Subcutaneous abdominal adipose tissue (tissue), 5 donors: ENCODE measurements around the gene SIX4.
"Not testable (repeated sequence)": the region's sequence is repeated elsewhere in the genome, so short reads cannot be mapped to it uniquely, and the experiment has no call there.

Experiments
- H3K27ac ChIP-seq: one replicate; pipeline ENCODE4 v1.7.0; 2013; ENCODE audit warnings: low read depth, mild to moderate bottlenecking, inconsistent platforms, low read length, moderate library complexity
- H3K27me3 ChIP-seq, 5 donors: one replicate each; pipeline ENCODE4 v1.7.0; 2013; ENCODE audit warnings: low read length in 5 of 5, inconsistent platforms in 1 of 5; ENCODE audit not compliant: control insufficient read depth in 5 of 5, insufficient read depth in 4 of 5
- H3K36me3 ChIP-seq, 5 donors: one replicate each; pipeline ENCODE4 v1.7.0; 2013; ENCODE audit warnings: low read length in 5 of 5; ENCODE audit not compliant: control insufficient read depth in 5 of 5, insufficient read depth in 5 of 5
- H3K4me1 ChIP-seq, 5 donors: one replicate each; pipeline ENCODE4 v1.7.0; 2013; ENCODE audit warnings: low read length in 5 of 5, mild to moderate bottlenecking in 3 of 5, moderate library complexity in 1 of 5; ENCODE audit not compliant: control insufficient read depth in 5 of 5, insufficient read depth in 5 of 5
- H3K4me3 ChIP-seq, 5 donors: one replicate each; pipeline ENCODE4 v1.7.0; 2013; ENCODE audit warnings: low read length in 5 of 5, low read depth in 1 of 5
- H3K9ac ChIP-seq, 5 donors: one replicate each; pipeline ENCODE4 v1.7.0; 2013; ENCODE audit warnings: low read length in 5 of 5, mild to moderate bottlenecking in 4 of 5, moderate library complexity in 3 of 5
- H3K9me3 ChIP-seq, 5 donors: one replicate each; pipeline ENCODE4 v1.7.0; 2013; ENCODE audit warnings: low read length in 5 of 5; ENCODE audit not compliant: control insufficient read depth in 5 of 5
- donor health status: healthy.
- donor health status: healthy.
- donor health status: healthy.
- donor health status: healthy.
- donor health status: healthy.

SIX4 gene

GRCh38 chr14:60753264-60754119 lies 29.3 kb upstream of the SIX4 start:
- H3K27ac ChIP-seq = no peak overlapping the region
- H3K4me3 ChIP-seq = no peak overlapping the region
- H3K9me3 ChIP-seq = no peaks in the 10 kb centered on the region
- no peak overlapping the region for H3K9ac ChIP-seq
- no peaks in the 10 kb centered on the region for H3K27me3 ChIP-seq
- H3K36me3 ChIP-seq = no peaks in the 10 kb centered on the region
- peaks cover 0 to 14% (median 10%) of the 10 kb centered on the region in 5 donors for H3K4me1 ChIP-seq

- no peaks in the 10 kb centered on the region for H3K4me1 ChIP-seq
- H3K27me3 ChIP-seq = no peaks in the 10 kb centered on the region
- H3K36me3 ChIP-seq = no peaks in the 10 kb centered on the region
- no peak overlapping the region for H3K27ac ChIP-seq
- H3K9me3 ChIP-seq = peaks cover 0 to 4% (median 0%) of the 10 kb centered on the region in 5 donors
- H3K9ac ChIP-seq = no peak overlapping the region
- H3K4me3 ChIP-seq = no peak overlapping the region
Observed at GRCh38 chr14:60744566-60744965, 20.4 kb upstream of the SIX4 start.

GRCh38 chr14:60738843-60739508 lies 14.8 kb upstream of the SIX4 start:
- Histone ChIP-seq H3K9ac (no peak overlapping the region), H3K36me3 (no peaks in the 10 kb centered on the region), H3K9me3 (peaks cover 0 to 4% (median 0%) of the 10 kb centered on the region in 5 donors), H3K27me3 (no peaks in the 10 kb centered on the region), H3K4me3 (no peak overlapping the region), H3K27ac (no peak overlapping the region), H3K4me1 (peaks cover 3 to 36% (median 24%) of the 10 kb centered on the region in 5 donors)

- Histone ChIP-seq H3K4me3 (no peak overlapping the region), H3K9me3 (no peaks in the 10 kb centered on the region), H3K27ac (peak overlapping the region; percentile 89), H3K36me3 (no peaks in the 10 kb centered on the region), H3K9ac (peak overlapping the region in 3 of 5 donors; percentile 4 to 97 (median 77)), H3K4me1 (peaks cover 3 to 36% (median 24%) of the 10 kb centered on the region in 5 donors), H3K27me3 (no peaks in the 10 kb centered on the region)
Observed at GRCh38 chr14:60736494-60736893, 12.3 kb upstream of the SIX4 start.

- H3K36me3 ChIP-seq = no peaks in the 10 kb centered on the region
- H3K27ac ChIP-seq = peak overlapping the region; percentile 89
- H3K9me3 ChIP-seq = no peaks in the 10 kb centered on the region
- peaks cover 3 to 36% (median 24%) of the 10 kb centered on the region in 5 donors for H3K4me1 ChIP-seq
- H3K4me3 ChIP-seq = peak overlapping the region; percentile 76 to 100 (median 99)
- H3K27me3 ChIP-seq = no peaks in the 10 kb centered on the region
- H3K9ac ChIP-seq = peak overlapping the region; percentile 77 to 100 (median 97)
Observed at GRCh38 chr14:60735416-60735815, 11.3 kb upstream of the SIX4 start.

- peak within 1 kb of the TSS; percentile 89 for H3K27ac ChIP-seq
- H3K4me1 ChIP-seq = peaks cover 3 to 36% (median 24%) of the 10 kb centered on the region in 5 donors
Observed at GRCh38 chr14:60734465-60735242, 10.5 kb upstream of the SIX4 start, which contains the start of gene MNAT1. Gene MNAT1, plus strand, starts transcription at chr14:60734761. Its CDS starts 102 bp downstream, at chr14:60734863.

GRCh38 chr14:60732840-60733483 lies 8.8 kb upstream of the SIX4 start:
- Histone ChIP-seq H3K27ac (no peak overlapping the region), H3K4me3 (no peak overlapping the region), H3K9ac (no peak overlapping the region), H3K27me3 (peaks cover 0 to 2% (median 0%) of the 10 kb centered on the region in 5 donors), H3K36me3 (no peaks in the 10 kb centered on the region), H3K9me3 (no peaks in the 10 kb centered on the region), H3K4me1 (peaks cover 3 to 29% (median 20%) of the 10 kb centered on the region in 5 donors)

More at GRCh38 chr14:60734465-60735242, 10.5 kb upstream of the SIX4 start, which contains the start of gene MNAT1:
- Histone ChIP-seq H3K9me3 (no peaks in the 10 kb centered on the region), H3K36me3 (no peaks in the 10 kb centered on the region), H3K9ac (peak within 1 kb of the TSS; percentile 77 to 100 (median 97)), H3K27me3 (peaks cover 0 to under 1% (median 0%) of the 10 kb centered on the region in 5 donors), H3K4me3 (peak within 1 kb of the TSS; percentile 76 to 100 (median 99))

GRCh38 chr14:60731291-60731690 lies 7.1 kb upstream of the SIX4 start:
- H3K27me3 ChIP-seq, H3K9me3 ChIP-seq, H3K27ac ChIP-seq, H3K4me3 ChIP-seq, H3K36me3 ChIP-seq, H3K9ac ChIP-seq: not testable (repeated sequence)
- H3K4me1 ChIP-seq = peaks cover 3 to 19% (median 16%) of the 10 kb centered on the region in 5 donors
